HG02571 (cell line): ENCODE measurements around the gene NANS.
"Not testable (repeated sequence)": the region's sequence is repeated elsewhere in the genome, so short reads cannot be mapped to it uniquely, and the experiment has no call there.

Source experiments
- ATAC-seq: cut with Tn5 transposase; IDR thresholded peaks from one replicate; pipeline ENCODE4 v1.9.1; 2021; ENCODE audit warnings: mild to moderate bottlenecking, moderate library complexity; ENCODE audit not compliant: unreplicated experiment

NANS gene, protein sequence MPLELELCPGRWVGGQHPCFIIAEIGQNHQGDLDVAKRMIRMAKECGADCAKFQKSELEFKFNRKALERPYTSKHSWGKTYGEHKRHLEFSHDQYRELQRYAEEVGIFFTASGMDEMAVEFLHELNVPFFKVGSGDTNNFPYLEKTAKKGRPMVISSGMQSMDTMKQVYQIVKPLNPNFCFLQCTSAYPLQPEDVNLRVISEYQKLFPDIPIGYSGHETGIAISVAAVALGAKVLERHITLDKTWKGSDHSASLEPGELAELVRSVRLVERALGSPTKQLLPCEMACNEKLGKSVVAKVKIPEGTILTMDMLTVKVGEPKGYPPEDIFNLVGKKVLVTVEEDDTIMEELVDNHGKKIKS

DNA sequence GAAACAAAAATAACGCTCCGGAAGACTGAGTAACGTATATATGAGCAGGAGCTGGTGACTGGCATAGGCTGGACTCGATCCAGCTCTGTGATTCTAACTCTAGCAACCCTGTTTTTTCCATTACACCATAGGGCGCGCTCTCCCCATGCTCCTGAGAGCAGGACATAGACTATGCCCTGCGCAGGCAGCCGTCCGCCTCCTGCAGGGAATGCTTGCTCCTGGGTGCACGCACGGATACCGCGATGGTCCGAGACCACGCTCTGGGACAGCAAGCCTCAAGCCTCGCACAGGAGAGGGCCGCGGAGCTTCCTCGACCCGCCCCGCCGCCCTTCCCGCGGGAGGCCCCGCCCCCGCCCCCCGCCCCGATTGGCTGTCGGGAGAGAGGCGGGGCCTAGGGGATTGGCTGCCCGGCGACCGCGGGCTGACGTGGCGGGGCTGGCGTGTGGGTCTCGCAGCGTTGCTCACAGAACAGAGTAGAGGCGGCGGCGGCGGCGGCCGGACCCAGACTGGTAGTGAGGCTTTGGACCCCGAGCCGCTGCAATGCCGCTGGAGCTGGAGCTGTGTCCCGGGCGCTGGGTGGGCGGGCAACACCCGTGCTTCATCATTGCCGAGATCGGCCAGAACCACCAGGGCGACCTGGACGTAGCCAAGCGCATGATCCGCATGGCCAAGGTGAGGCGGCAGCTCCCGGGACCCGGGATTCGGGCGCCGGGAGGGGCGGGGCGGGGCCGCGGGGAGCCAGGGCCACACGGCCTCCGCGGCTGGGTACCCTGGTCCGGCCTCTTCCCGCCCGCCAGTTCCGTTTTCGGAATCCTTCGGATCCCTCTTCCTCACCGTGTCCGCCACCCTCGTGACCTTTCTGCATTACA lies at the start of gene NANS:
NANS (plus strand) TSS at position 464 of the 869 bp plus-strand sequence; CDS start at position 541, 77 bp downstream.
- peak; percentile 93 for ATAC-seq

GRCh38 chr9:98007251-98007928 lies 49.1 kb upstream of the NANS start:
- ATAC-seq: no peak

DNA sequence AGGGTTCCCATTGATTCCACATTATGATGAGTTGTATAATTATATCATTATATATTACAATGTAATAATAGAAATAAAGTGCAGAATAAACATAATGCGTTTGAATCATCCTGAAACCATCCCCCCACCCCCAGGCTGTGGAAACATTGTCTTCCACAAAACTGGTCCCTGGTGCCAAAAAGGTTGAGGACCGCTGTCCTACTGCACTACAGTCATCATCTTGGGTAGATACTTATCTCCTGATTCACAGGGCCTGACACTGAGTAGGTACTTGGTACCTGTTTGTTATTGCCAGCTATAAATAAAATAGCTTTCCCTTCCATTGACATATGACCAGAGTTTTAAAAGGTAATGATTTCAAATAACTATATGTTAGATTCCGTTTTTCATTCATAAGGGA lies 47.8 kb upstream of the NANS start:
- no peak for ATAC-seq

- no peak for ATAC-seq
These were observed 47.1 kb upstream of the NANS start for GRCh38 chr9:98009437-98009836.

GRCh38 chr9:98009936-98010335 lies 46.6 kb upstream of the NANS start:
- ATAC-seq: no peak

DNA sequence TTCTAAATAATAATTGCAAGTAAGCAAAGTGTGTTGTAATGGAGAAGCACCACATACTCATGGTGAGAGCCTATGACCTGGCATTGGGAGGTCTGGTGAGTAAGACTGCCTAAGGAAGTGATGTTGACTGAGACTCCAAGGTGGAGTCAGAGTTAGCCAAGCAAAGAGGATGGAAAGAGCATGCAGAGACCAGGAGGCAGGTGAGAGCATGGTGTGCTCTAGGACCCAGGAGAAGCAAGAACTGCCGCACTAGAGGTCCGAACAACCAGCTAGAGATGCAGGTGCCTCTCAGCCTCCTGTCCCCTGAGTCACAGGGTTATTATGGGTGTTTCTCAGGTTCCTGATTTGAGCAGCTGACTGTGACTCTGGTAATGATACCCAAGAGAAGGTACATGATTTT lies 46.1 kb upstream of the NANS start:
- peak; percentile 95 for ATAC-seq

- no peak for ATAC-seq
These were observed 45.4 kb upstream of the NANS start for GRCh38 chr9:98011122-98011521.

- ATAC-seq: no peak
These were observed 40.3 kb upstream of the NANS start for GRCh38 chr9:98016137-98016680.

DNA sequence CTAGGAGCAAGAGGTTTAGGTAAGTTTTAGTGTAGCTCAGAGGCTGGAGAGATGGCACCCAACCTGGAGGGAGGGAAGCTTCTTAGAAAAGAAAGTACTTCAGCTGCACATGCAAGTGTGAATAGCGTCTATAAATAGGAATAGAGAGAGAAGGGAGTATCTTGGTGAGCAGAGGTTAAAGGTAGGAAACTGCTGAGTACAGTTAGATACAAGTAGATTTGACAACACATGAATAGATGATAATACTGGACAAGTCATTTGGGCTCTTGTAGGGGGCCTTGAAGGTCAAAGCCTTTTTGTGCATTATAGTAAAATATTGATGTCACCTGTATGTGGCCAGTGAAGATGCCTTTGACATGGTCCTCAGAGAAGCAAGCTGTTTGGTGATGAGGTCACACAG lies 39.2 kb upstream of the NANS start:
- no peak for ATAC-seq

DNA sequence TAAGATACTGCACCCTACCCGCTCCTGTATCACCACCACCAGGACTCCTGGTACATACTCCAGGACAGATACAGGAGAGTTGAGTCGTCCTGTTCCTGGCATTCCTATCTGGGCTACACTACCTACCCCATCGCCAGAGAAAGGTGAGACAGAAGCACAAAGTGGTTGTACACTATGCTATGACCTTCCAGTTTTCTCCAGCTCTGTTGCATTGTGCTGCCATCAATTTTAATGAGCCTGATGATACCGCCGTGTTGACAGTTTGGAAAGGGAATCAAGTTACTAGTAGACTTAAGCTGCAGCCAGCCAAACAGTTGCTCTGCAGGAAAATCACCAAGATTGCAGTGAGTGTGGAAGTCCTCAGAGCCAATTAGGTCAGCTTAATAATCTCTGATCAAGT lies 38.2 kb upstream of the NANS start:
- ATAC-seq: no peak

GRCh38 chr9:98019098-98019497 lies 37.4 kb upstream of the NANS start:
- ATAC-seq: no peak

GRCh38 chr9:98019869-98020268 lies 36.7 kb upstream of the NANS start:
- ATAC-seq: not testable (repeated sequence)

DNA sequence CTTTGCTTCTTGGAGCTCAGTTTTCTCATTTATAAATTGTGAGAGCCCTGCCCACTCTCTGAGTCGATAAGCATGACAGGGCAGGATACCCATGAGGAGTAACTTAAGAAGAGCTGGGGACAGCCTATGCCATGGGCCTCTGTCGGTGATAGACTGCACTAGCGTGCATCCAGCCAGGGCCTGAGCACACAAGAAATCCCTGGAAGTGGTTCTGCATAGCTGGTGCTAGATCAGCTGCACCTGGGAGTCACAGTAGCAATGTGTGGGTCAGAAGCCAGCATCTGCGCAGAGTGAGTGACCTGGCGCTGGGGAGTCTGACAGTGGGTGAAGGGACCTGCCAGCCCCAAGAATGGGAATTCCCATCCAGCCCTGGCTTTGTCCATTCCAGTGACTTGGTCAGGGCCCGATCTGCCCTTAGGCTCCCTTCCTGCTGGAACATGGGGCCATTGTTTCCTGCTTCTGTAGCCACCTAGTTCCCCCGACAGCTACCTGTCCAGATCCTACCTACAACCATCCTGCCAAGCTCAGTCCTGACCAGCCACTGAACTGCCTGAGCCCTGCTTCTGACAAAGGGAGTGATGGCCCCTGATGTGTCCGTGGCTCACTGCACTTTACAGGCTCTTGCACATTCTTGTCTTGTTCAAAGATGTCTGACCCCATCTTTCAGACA lies 35.9 kb upstream of the NANS start:
- ATAC-seq: no peak

DNA sequence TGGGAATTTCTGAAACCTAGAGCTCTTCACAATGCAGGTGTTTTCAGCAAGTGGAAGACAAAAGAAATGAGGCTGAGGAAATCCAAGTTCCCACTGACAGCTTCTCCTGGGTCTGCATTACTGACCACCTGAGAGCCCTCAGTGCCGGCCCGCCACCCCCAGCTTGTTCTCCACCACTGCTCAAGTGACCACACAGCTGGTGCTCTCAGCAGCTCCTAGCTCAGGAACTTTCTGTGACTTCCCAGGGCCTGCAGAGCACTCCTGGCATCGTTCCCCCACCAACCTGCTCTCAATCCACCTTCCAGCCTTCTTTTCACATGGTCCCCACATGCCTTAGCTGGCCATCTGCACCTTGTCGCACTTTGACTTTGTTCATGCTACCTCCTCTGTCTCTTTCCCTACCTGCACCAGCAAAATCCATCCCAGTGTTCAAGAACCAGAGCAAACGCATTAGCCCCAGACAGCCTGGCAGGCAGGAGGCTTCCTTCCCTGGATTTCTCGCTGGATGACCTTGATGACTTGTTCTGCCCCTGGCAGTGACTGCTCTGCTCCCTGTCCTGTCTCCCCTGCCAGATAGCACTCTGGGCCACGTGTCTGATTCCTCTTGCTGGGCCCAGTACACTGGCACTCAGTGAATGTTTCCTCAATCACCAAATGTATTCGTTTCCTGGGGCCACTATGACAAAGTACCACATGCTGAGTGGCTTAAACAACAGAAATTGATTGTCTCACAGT lies 35.1 kb upstream of the NANS start:
- no peak for ATAC-seq

GRCh38 chr9:98022447-98022846 lies 34.1 kb upstream of the NANS start:
- ATAC-seq: no peak

DNA sequence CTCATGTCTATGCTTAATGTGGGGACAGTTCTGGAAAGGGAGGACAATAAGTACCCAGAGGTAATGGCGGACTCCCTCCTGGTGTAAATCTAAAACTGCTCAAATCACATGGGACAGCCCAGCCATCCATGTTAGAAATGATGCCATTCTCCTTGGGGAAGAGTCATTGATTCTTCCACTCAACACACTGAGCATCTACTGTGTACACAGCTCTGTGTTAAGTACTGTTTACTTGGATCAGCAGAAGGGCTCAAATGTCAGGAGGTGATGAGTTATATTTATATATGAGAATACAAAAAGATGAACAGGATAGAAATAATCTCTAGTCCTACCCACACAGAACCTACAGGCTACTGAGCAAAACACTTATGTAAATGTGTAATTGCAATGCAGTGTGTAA lies 31.8 kb upstream of the NANS start:
- ATAC-seq: no peak

- no peak for ATAC-seq
These were observed 25.4 kb upstream of the NANS start for GRCh38 chr9:98031169-98031568.

DNA sequence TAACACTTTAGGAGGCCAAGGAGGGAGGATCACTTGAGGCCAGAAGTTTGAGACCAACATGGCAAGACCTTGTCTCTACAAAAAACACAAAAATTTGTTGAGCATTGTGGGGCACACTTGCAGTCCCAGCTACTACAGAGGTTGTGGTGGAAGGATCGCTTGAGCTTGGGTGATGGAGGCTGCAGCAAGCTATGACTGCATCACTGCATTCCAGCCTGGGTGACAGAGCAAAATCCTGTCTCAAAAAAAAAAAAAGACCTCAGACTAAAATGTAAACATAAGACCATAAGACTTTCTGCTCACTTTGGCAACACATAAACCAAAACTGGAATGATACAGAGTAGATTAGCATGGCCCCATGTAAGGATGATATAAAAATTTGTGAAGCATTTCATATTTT lies 24.6 kb upstream of the NANS start:
- no peak for ATAC-seq

GRCh38 chr9:98034593-98035546 lies 21.7 kb upstream of the NANS start:
- ATAC-seq: no peak
